Sciatic nerve (tissue), 2 donors: ENCODE results near the gene GPR157. TPM values are rescaled to one million over a fixed set of nuclear protein-coding genes. Genes with fewer than 3 reads are reported as not detected.
"Not testable (repeated sequence)": the region's sequence is repeated elsewhere in the genome, so short reads cannot be mapped to it uniquely, and the experiment has no call there.

Source experiments
- ATAC-seq: fragments of 200-7000 bp; cut with Tn5 transposase; one replicate; pipeline ENCODE4 v1.9.1; 2020; ENCODE audit warnings: mild to moderate bottlenecking, moderate library complexity
- DNase-seq: peaks from one replicate; pipeline ENCODE4 v3.0.0-alpha.2; 2020; ENCODE audit warnings: low spot score
- intact Hi-C: fragments of 100-400 bp; cut with DNase I; formaldehyde crosslinking; loops from one replicate; pipeline ENCODE4 v1.14.2; 2022
- total RNA-seq: library from RNA; stranded (reverse); fragmentation: NEBNext Ultra II Directional; extraction: Animal tissue kit (Norgen Biotek cat#: 25700); gene quantifications from one replicate; pipeline ENCODE4 v1.2.1, GENCODE V29; 2021
- donor health status: DM: no; HTN: no; CAD: no.
- donor health status: DM: no; HTN: no; CAD: no.

Gene GPR157
- total RNA-seq = 8.6 TPM

DNA sequence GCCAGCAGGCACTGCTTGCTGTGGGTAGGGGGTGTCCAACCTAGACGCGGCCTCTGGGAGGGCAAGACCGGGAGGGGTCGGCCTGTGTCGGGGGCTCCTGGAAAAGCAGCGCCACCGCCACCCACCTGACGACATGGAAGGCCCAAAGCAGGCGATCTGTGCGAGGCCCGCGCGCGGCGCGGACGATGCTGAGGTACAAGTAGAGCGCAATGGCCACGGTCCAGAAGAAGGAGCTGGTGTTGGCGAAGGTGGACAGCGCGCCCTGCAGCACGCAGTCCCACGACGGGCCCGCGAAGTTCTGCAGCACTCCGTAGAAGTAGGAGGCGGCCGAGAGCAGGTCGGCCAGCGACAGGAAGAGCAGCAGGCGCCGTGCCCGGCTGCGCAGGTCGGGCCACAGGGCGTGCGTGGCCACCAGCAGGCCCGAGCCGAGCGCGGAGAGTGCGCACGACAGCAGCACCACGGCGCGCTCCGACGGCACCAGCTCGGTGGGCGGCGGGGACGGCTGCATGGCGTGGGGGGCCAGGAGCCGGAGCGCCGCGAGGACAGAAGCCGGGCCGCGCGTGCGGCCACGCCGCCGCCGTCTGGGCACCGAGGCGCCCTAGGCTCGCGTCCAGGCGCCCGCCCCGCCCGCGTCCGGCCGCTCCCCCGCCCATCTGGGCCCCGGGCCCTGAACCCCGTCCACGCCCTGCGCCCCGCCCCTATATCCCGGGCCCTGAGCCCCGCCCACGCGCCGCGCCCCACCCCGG is at the start of gene GPR157:
Gene GPR157, minus strand, starts transcription at position 583 of the 746 bp plus-strand sequence. Its CDS starts 75 bp downstream, at position 508.
- peak; percentile 95 for DNase-seq
- peak; percentile 93 for ATAC-seq
- intact Hi-C loops = no loop called here

DNA sequence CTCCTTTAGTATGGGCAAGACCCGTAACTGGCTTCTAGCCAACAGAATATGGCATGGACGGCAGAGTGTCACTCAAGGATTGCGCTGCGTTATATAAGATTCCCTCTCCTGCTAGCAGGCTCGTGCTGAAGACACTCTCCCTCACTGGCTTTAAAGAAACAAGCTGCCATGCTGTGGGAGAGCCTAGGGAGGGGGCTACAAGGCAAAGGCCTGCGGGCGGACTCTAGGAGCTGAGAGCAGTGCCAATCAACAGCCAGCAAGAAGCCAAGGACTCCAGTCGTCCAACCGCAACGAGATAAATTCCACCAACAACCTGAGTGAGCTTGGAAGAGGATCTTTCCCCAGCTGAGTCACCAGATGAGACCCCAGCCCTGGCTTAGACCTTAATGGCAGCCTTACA is 45.9 kb upstream of the GPR157 start:
- ATAC-seq (no peak), DNase-seq (no peak)
- intact Hi-C loops = no loop called here

DNA sequence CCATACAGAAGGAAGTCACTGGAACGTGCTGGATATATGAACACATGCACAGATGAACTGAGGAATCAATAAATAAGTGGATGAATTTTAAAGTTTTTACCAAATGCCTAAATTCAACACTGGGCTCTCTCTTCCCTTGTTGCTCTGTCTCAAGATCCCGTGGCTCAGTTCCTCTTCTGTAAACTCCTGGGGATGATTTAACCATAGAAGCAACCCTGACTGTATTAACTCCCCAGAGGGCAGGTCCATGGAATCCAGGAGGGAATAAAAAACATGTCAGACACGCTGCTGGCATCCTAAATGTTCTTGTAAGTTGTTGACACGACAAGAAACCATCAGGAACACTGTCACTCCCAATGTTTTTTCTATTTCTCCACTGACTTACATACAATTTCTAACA is 45.3 kb upstream of the GPR157 start:
- ATAC-seq (no peak), DNase-seq (no peak)
- intact Hi-C loops = no loop called here

- ATAC-seq = no peak
- DNase-seq = no peak
- intact Hi-C loops = no loop called here
Measured at GRCh38 chr1:9169601-9170137, 40.8 kb upstream of the GPR157 start.

DNA sequence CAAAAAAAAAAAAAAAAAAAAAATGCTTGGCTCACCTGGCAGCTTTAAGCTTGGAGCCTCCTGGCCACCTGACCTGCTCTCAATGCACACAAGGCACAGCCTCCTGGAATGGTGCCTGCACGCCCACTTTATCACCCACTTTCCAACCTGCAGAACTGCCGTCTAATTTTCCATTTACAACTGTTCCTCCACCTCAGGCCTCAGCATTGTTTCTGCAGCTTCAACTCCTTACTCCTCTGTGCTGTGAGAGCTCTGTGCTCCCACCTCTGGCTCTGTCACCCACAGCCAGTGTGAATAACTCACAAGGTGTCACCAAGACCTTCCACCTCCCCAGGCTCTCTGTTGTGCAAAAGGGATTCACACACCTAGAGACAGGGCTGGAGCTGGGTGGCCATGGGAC is 38.7 kb upstream of the GPR157 start:
- intact Hi-C loops = no loop called here
- ATAC-seq (no peak), DNase-seq (no peak)

- no peak for DNase-seq
- peak; percentile 41 for ATAC-seq
- intact Hi-C loops = no loop called here
Measured at GRCh38 chr1:9166289-9167235, 37.7 kb upstream of the GPR157 start.

- intact Hi-C loops = no loop called here
- no peak for DNase-seq
Measured at GRCh38 chr1:9165396-9165795, 36.5 kb upstream of the GPR157 start.

GRCh38 chr1:9164919-9165318 is 36.0 kb upstream of the GPR157 start:
- intact Hi-C loops = no loop called here
- DNase-seq (no peak), ATAC-seq (no peak)

More at GRCh38 chr1:9165396-9165795, 36.5 kb upstream of the GPR157 start:
- no peak for ATAC-seq

DNA sequence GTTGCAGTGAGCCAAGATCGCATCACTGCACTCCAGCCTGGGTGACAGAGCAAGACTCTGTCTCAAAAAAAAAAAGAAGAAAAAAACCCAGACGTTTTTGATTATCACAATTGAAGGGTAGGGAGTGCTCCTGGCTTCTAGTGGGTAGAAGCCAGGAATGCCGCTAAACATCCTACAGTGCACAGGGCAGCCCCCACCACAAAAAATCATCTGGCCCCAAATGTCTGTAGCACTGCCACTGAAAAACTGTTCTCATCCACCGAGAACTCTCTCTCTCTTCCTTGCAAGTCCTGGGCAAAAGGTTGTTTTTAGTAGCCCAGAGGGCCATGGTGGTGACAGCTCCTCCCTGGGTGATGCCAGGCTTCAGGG is 35.6 kb upstream of the GPR157 start:
- DNase-seq = no peak
- ATAC-seq = peak; percentile 7
- intact Hi-C loops = no loop called here

DNA sequence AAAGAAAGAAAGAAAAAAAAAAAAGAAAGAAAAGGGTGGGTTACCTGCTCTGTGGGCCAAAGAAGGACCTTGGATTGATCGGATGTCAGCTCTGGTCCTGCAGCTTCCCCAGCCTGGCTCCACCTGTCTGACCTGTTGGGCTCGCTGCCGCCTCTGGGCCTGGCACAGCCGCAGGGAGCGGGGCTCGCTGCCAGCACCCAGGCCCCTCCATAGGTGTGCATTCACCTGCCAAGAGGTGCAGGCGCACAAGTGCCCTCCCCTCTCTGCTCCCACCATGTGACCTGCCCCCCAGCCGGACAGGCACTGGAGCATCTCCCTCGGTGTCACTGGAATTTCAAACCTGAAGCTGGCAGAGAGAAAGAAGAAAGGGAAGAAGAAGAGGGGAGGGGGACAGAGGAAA is 33.1 kb upstream of the GPR157 start:
- intact Hi-C loops = no loop called here
- no peak for ATAC-seq
- no peak for DNase-seq

DNA sequence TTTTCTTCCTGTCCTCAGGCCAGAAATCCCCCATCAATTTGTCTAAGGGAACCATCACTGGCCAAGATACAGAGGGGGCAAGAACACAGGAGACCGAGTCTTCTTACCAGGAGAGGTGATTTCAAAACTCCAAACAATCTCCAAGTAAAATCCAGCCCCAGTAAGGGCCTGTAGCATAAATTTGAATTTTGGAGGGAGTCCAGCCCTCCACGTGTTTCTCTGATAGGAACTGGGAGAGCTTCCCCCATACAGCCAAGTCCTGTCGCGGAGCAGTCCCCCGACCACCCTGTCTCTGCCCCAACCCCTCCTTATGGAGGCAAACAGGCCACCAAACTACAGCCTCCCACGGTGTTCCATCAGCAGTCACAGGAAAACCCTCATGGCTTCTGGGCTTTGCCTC is 32.4 kb upstream of the GPR157 start:
- intact Hi-C loops = no loop called here
- DNase-seq (no peak), ATAC-seq (no peak)

GRCh38 chr1:9160079-9160717 is 31.3 kb upstream of the GPR157 start:
- DNase-seq (no peak), ATAC-seq (no peak)
- intact Hi-C loops = no loop called here

DNA sequence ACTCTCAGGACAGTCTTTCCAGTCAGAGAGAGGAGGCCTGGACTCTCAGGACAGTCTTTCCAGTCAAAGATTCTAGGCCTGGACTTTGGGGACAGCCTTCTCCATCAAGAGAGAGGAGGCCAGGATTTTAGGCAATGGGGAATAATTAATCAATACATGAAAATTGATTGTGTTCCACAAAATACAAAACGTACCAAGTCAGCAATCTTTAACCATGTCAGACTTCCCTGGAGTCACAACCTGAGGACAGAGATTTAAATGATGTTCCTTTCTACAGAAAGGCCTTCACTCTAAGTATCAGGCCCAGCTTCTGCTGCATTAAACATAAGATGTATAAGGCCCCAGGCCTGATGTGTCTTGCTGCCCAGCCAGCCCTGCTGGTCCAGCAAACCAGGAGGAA is 27.0 kb upstream of the GPR157 start:
- ATAC-seq = no peak
- intact Hi-C loops = no loop called here
- no peak for DNase-seq

GRCh38 chr1:9155405-9155804 is 26.5 kb upstream of the GPR157 start:
- intact Hi-C loops, DNase-seq, ATAC-seq: not testable (repeated sequence)

- ATAC-seq (no peak), DNase-seq (no peak)
- intact Hi-C loops = no loop called here
Measured at GRCh38 chr1:9153152-9153551, 24.2 kb upstream of the GPR157 start.

GRCh38 chr1:9152535-9152934 is 23.6 kb upstream of the GPR157 start:
- intact Hi-C loops = no loop called here
- DNase-seq = no peak
- ATAC-seq = no peak

DNA sequence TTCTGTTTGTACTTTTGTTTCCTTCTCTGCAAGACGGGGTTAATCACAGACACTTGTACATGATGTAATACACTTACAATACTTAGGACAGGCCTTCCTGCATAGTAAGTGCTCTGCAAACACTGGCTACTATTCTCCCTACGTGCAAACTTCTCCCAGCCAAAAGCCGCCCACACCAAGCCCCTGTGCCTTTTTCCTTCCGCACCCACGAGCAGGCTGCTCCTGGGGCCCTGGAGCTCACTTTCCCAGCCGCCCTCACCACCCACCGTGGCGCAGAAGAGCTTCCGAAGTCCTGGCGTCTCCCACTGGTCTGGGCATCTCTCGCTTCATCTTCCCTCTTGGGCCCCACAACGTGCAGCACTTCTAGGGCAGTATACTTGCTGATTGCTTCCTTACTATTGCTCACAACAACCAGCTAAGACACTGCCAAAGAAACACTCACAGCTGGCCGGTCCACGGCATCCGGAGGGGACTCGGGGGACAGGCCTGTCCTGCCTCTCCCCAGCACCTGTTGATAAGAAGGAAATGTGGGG is 22.5 kb upstream of the GPR157 start:
- peak; percentile 73 for ATAC-seq
- intact Hi-C loops = no loop called here
- no peak for DNase-seq

GRCh38 chr1:9150582-9151327 is 21.9 kb upstream of the GPR157 start:
- ATAC-seq = peak; percentile 89
- DNase-seq = no peak
- intact Hi-C loops = no loop called here
